Bronchial epithelial cell (primary cell): ENCODE measurements around the gene HS1BP3. TPM values are rescaled to one million over a fixed set of nuclear protein-coding genes. Genes with fewer than 3 reads are reported as not detected.

ENCODE experiments used
- DNase-seq: peaks from one replicate; pipeline ENCODE4 v3.0.0-alpha.2; 2010; ENCODE audit warnings: low read depth
- FAIRE-seq: peaks from 2 replicates; lab custom pipeline; 2011; peaks lifted over from hg19 to GRCh38; lab: Jason Lieb, UNC
- H3K27me3 ChIP-seq: 2 replicates; pipeline ENCODE4 v1.5.1; 2011; ENCODE audit warnings: low read length; ENCODE audit not compliant: control insufficient read depth, insufficient read depth
- H3K36me3 ChIP-seq: 2 replicates; pipeline ENCODE4 v1.5.1; 2011; ENCODE audit warnings: low read length; ENCODE audit not compliant: control insufficient read depth, insufficient read depth
- H3K4me3 ChIP-seq: 2 replicates; pipeline ENCODE4 v1.5.1; 2011; ENCODE audit warnings: mild to moderate bottlenecking, low read depth, low read length, control low read depth
- CTCF ChIP-seq: IDR thresholded peaks from 2 replicates; pipeline ENCODE4 v1.5.1; 2011; ENCODE audit warnings: mild to moderate bottlenecking, moderate library complexity, low read length, control low read depth, inconsistent platforms; ENCODE audit not compliant: insufficient read depth, severe bottlenecking
- total RNA-seq: library from RNA; depleted of rRNA; stranded (reverse); fragments of >200 nt; gene quantifications from 2 replicates; pipeline ENCODE4 v1.2.1, GENCODE V29; 2014

Gene HS1BP3
- total RNA-seq, 1 donor from 2014 or later: 27.6 TPM

DNA sequence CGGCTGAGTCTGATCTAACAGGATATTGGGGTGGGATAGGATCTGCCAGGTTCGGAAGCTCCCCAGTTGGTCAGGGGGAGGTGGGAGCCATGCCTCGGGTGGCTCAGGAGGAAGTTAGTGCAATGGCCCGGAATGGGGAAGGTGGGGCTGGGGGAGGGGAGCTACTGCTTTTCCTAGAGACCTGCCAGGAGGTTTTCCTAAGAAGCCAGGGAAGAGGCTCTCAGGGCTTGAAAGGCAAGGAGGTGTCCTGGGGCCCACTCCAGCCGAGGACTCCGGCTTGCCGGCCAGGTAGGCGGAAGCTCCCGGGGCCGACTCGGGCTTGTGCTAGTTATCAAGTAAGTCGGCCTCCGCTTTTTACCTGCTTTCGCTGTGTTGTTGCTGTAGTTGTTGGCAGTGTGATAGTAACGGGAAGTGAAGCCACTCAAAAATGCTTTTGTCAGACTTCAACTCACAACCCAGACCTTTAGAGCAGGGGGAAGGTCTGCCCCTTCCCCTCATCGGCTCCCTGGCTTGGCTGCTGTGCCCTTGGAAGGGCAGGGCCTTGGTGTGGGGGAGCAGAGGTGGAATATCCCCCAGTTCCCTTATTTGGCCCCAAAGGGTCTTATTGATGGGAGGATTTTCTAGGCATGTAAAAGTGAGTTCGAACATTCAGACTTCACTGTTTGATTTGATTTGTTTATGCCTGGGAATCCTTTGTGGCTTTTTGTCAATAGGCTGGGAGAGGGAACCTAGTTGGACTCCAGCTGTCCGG is 21.5 kb upstream of the HS1BP3 start:
- Histone ChIP-seq H3K27me3 (peaks cover 11% of the 10 kb centered on the region), H3K4me3 (no peak overlapping the region), H3K36me3 (no peaks in the 10 kb centered on the region)
- no peak for FAIRE-seq
- no peak for TF ChIP-seq CTCF
- no peak for DNase-seq

GRCh38 chr2:20671736-20672080 is 20.8 kb upstream of the HS1BP3 start:
- Histone ChIP-seq H3K27me3 (peaks cover 13% of the 10 kb centered on the region), H3K4me3 (no peak overlapping the region), H3K36me3 (no peaks in the 10 kb centered on the region)
- DNase-seq (no peak), FAIRE-seq (no peak)
- no peak for TF ChIP-seq CTCF

GRCh38 chr2:20671036-20671735 is 20.3 kb upstream of the HS1BP3 start:
- Histone ChIP-seq H3K27me3 (peaks cover 17% of the 10 kb centered on the region), H3K36me3 (no peaks in the 10 kb centered on the region), H3K4me3 (no peak overlapping the region)
- no peak for DNase-seq
- TF ChIP-seq CTCF: no peak
- no peak for FAIRE-seq

GRCh38 chr2:20670315-20671035 is 19.6 kb upstream of the HS1BP3 start:
- H3K27me3 ChIP-seq: peaks cover 24% of the 10 kb centered on the region
- FAIRE-seq: no peak

More at GRCh38 chr2:20670315-20671035, 19.6 kb upstream of the HS1BP3 start:
- TF ChIP-seq CTCF: no peak
- no peaks in the 10 kb centered on the region for H3K36me3 ChIP-seq
- H3K4me3 ChIP-seq: no peak overlapping the region
- no peak for DNase-seq
